HG03097 (cell line): ENCODE results near the gene SP6.
A peak's percentile ranks its signal among the peaks of the same experiment; 100 is the strongest.

Experiments used
- ATAC-seq: cut with Tn5 transposase; IDR thresholded peaks from one replicate; pipeline ENCODE4 v1.9.1; 2021; ENCODE audit not compliant: unreplicated experiment, low FRiP score

The SP6 gene

GRCh38 chr17:47838636-47839035 is 12.3 kb downstream of the SP6 start:
- ATAC-seq = no peak

- ATAC-seq = no peak
Measured at GRCh38 chr17:47837401-47838039, 13.4 kb downstream of the SP6 start.

- ATAC-seq = no peak
Measured at GRCh38 chr17:47836601-47837000, 14.4 kb downstream of the SP6 start.

- ATAC-seq = no peak
Measured at GRCh38 chr17:47834756-47835155, 16.2 kb downstream of the SP6 start.

GRCh38 chr17:47831934-47832327 is 19.0 kb downstream of the SP6 start:
- no peak for ATAC-seq

- peak; percentile 83 for ATAC-seq
Measured at GRCh38 chr17:47831003-47831933, 19.7 kb downstream of the SP6 start, which contains the start of the genes LRRC46 and MRPL10. LRRC46 (plus strand) TSS chr17:47831670; CDS start chr17:47831990, 320 bp downstream. MRPL10 (minus strand) TSS chr17:47831541; CDS start chr17:47831511, 30 bp downstream.

- no peak for ATAC-seq
Measured at GRCh38 chr17:47830396-47831002, 20.5 kb downstream of the SP6 start.

- no peak for ATAC-seq
Measured at GRCh38 chr17:47829870-47830269, 21.1 kb downstream of the SP6 start.

GRCh38 chr17:47823519-47823918 is 27.4 kb downstream of the SP6 start:
- no peak for ATAC-seq

GRCh38 chr17:47822785-47823184 is 28.2 kb downstream of the SP6 start:
- ATAC-seq = no peak

- peak; percentile 70 for ATAC-seq
Measured at GRCh38 chr17:47821424-47822391, 29.3 kb downstream of the SP6 start, which contains the start of gene OSBPL7. OSBPL7 (minus strand) TSS chr17:47821794; CDS start chr17:47820278, 1,516 bp downstream.

- ATAC-seq = no peak
Measured at GRCh38 chr17:47821031-47821423, 29.9 kb downstream of the SP6 start.

- ATAC-seq = no peak
Measured at GRCh38 chr17:47820033-47820789, 30.8 kb downstream of the SP6 start.

- ATAC-seq = no peak
Measured at GRCh38 chr17:47819475-47819874, 31.5 kb downstream of the SP6 start.

GRCh38 chr17:47818002-47818695 is 32.8 kb downstream of the SP6 start:
- no peak for ATAC-seq

- no peak for ATAC-seq
Measured at GRCh38 chr17:47816947-47817346, 34.0 kb downstream of the SP6 start.

GRCh38 chr17:47816111-47816735 is 34.7 kb downstream of the SP6 start:
- ATAC-seq = no peak
